Measurements from ENCODE around the gene SLBP.

Gene SLBP

GRCh38 chr4:1722551-1723118 lies 10.5 kb upstream of the SLBP start:
- Histone ChIP-seq H3K27me3 (replicated peaks; ENCODE audit: control insufficient read depth, insufficient read depth, low read length) (no peaks in the 10 kb centered on the region), H3K36me3 (ENCODE audit: control insufficient read depth, insufficient read depth, low read length) (peaks cover 27% of the 10 kb centered on the region), H3K4me3 (replicated peaks; ENCODE audit: low read depth, low read length) (peak overlapping the region; percentile 89)
- no peak for DNase-seq (ENCODE audit: extremely low read depth, insufficient read length)
- TF ChIP-seq CTCF (IDR thresholded peaks at IDR 0.05; ENCODE audit: insufficient read depth, low read length, poor library complexity, severe bottlenecking), result no peak

- H3K36me3 ChIP-seq (ENCODE audit: control insufficient read depth, insufficient read depth, low read length), result peaks cover 21% of the 10 kb centered on the region
- no peaks in the 10 kb centered on the region for H3K27me3 ChIP-seq (replicated peaks; ENCODE audit: control insufficient read depth, insufficient read depth, low read length)
- DNase-seq (ENCODE audit: extremely low read depth, insufficient read length), result no peak
- peak overlapping the region; percentile 89 for H3K4me3 ChIP-seq (replicated peaks; ENCODE audit: low read depth, low read length)
- TF ChIP-seq CTCF (IDR thresholded peaks at IDR 0.05; ENCODE audit: insufficient read depth, low read length, poor library complexity, severe bottlenecking), result no peak
These were observed 9.8 kb upstream of the SLBP start for GRCh38 chr4:1721666-1722550.

- peak within 1 kb of the TSS; percentile 92 for H3K4me3 ChIP-seq (replicated peaks; ENCODE audit: low read depth, low read length)
- peaks cover 25% of the 10 kb centered on the region for H3K36me3 ChIP-seq (ENCODE audit: control insufficient read depth, insufficient read depth, low read length)
- no peaks in the 10 kb centered on the region for H3K27me3 ChIP-seq (replicated peaks; ENCODE audit: control insufficient read depth, insufficient read depth, low read length)
- peak; percentile 92 for DNase-seq (ENCODE audit: extremely low read depth, insufficient read length)
- no peak for TF ChIP-seq CTCF (IDR thresholded peaks at IDR 0.05; ENCODE audit: insufficient read depth, low read length, poor library complexity, severe bottlenecking)
These were observed 9.0 kb upstream of the SLBP start, which contains the start of the genes TACC3 and TMEM129 for GRCh38 chr4:1721003-1721665. TACC3 (plus strand) TSS chr4:1721521; CDS start chr4:1723422, 1,901 bp downstream. TMEM129 (minus strand) TSS chr4:1721323; CDS start chr4:1720837, 486 bp downstream.

GRCh38 chr4:1720163-1720983 lies 8.3 kb upstream of the SLBP start:
- DNase-seq (ENCODE audit: extremely low read depth, insufficient read length), result peak; percentile 75
- H3K27me3 ChIP-seq (replicated peaks; ENCODE audit: control insufficient read depth, insufficient read depth, low read length), result no peaks in the 10 kb centered on the region
- TF ChIP-seq CTCF (IDR thresholded peaks at IDR 0.05; ENCODE audit: insufficient read depth, low read length, poor library complexity, severe bottlenecking), result no peak
- H3K36me3 ChIP-seq (ENCODE audit: control insufficient read depth, insufficient read depth, low read length), result peaks cover 20% of the 10 kb centered on the region
- peak overlapping the region; percentile 92 for H3K4me3 ChIP-seq (replicated peaks; ENCODE audit: low read depth, low read length)

- H3K36me3 ChIP-seq (ENCODE audit: control insufficient read depth, insufficient read depth, low read length), result peaks cover 13% of the 10 kb centered on the region
- no peak overlapping the region for H3K4me3 ChIP-seq (replicated peaks; ENCODE audit: low read depth, low read length)
- no peak for TF ChIP-seq CTCF (IDR thresholded peaks at IDR 0.05; ENCODE audit: insufficient read depth, low read length, poor library complexity, severe bottlenecking)
- DNase-seq (ENCODE audit: extremely low read depth, insufficient read length), result no peak
- no peaks in the 10 kb centered on the region for H3K27me3 ChIP-seq (replicated peaks; ENCODE audit: control insufficient read depth, insufficient read depth, low read length)
These were observed 6.2 kb upstream of the SLBP start for GRCh38 chr4:1718095-1718850.
